Body of pancreas (tissue), 4 donors: ENCODE data around the gene MTSS2.

Experiments
- CTCF ChIP-seq, 7 experiments: fragments of 450-650 bp in 4 of 7; fragments of 200-600 bp in 3 of 7; sonication (generic) in 3 of 7; IDR thresholded peaks; one replicate each; pipeline ENCODE4 v1.5.1; 2016 to 2019; ENCODE audit warnings: antibody characterized with exemption in 7 of 7
- POLR2A ChIP-seq, 3 donors: fragments of 450-650 bp; IDR thresholded peaks; one replicate each; pipeline ENCODE4 v1.6.1; 2016; ENCODE audit warnings: antibody characterized with exemption in 3 of 3, mild to moderate bottlenecking in 2 of 3

GRCh38 chr16:70638814-70639792, 46.8 kb downstream of the MTSS2 start:
- TF ChIP-seq CTCF (IDR thresholded peaks at IDR 0.05) (no peak), POLR2A (IDR thresholded peaks at IDR 0.05) (no peak)
